Stimulated activated CD8-positive, alpha-beta memory T cell treated with anti-CD3 and anti-CD28 coated beads, Interleukin-7, amount 100 ng/mL, for 4 hours (primary cell): ENCODE data around the gene CCDC54.

ENCODE experiments used
- DNase-seq, 2 donors: peaks; one replicate each; pipeline ENCODE4 v3.0.0-alpha.2; 2020; ENCODE audit warnings: low read depth in 2 of 2

Gene CCDC54

DNA sequence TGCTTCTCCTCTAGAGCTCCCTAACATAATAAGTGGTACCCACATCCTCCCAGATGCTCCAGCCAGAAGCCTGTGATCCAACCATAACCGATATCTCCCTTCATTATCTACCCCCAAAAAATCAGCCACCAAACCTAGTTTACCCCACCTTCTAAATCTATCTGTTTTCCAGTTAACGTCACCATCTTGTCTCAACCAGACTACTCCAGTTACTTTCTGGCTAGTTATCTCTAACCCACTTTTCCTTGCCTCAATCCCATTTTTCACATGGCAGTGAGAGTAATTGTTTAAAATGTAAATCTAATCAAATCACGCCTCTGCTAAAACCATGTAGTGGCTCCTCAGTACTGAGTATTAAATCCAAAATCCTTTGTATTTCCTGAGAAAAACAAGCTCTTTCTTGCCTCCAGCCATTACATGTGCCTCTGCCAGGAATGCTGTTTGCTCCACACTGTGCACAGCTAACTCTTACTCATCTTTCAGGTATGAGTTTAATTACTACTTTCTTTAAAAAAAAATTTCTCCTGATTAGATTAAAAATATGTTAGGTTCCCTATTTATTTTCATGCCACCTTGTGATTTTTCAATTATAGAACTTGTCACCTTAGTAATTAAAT lies 15.4 kb downstream of the CCDC54 start:
- no peak for DNase-seq

DNA sequence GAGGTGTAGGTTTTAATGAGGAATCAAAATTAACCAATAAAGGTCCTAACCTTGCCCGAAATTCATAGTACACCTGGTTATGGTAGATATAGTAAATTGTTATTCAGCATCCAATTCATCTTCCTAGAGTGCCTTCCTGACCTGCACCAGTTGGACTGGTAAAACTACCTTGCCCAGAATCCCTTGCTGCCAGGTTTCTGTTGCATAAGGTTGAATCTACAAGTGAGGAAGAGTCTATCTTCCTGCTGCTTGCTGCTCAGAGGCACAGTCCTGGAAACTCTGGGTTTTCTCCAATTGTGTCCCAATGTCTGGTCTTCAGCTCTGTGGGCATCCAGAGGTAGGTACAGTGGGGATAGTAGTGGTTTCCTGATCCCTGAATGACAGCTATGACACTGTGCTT lies 17.3 kb downstream of the CCDC54 start:
- DNase-seq, result no peak

DNA sequence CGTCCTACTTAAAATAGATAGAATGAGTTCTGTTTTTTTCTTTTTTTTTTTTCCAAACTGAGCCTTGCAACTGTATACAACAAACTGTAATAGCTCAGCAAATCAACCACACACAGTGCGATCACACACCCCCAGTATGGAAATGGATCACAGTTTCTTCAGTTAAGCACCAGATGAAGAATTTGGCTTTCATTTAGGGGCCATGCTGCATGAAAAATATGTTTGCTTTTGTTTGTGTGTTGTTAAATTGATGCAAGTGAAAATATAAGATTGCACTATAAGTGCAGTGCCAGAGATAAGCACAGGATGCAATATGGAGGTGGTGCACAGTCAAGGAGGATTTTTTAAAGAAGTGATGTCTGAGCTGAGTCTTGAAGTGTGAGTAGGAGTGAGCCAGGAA lies 17.8 kb downstream of the CCDC54 start:
- no peak for DNase-seq

DNA sequence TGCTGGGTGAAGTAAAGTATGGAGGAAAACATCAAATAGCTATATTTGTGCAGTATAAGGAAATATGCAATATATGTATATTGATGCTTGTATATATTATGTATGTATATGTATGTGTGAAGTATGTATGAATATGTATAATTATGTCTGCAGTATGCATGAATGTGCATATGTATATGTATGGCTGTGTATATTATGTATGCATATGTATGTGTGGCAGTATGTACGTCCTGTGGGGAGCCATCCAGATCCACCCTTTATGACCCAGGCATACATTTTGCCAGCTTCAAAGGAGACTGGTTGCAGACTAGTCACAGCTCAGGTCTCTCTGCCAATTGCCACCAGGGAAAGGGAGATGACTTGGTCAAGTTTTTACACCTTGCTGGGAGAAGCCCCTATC lies 24.1 kb downstream of the CCDC54 start:
- no peak for DNase-seq

DNA sequence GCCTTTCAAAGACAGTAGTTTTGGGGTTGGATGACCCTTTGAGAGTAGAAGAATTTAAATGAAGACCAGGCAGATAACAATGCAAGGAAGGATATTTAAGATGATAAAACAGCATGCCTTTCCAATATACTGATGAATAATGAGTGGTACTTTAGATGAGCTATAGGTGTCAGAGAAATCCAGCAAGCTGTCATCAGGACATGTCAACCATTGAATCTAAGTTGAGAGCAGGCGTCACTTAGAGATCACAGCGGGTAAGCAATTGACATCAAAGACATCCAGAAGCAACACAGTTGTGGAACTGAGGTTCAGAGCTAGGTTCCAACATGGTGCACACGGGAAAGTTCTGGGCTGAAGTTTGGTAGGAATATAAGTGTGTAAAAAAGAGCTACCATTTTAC lies 25.0 kb downstream of the CCDC54 start:
- DNase-seq, result no peak

DNA sequence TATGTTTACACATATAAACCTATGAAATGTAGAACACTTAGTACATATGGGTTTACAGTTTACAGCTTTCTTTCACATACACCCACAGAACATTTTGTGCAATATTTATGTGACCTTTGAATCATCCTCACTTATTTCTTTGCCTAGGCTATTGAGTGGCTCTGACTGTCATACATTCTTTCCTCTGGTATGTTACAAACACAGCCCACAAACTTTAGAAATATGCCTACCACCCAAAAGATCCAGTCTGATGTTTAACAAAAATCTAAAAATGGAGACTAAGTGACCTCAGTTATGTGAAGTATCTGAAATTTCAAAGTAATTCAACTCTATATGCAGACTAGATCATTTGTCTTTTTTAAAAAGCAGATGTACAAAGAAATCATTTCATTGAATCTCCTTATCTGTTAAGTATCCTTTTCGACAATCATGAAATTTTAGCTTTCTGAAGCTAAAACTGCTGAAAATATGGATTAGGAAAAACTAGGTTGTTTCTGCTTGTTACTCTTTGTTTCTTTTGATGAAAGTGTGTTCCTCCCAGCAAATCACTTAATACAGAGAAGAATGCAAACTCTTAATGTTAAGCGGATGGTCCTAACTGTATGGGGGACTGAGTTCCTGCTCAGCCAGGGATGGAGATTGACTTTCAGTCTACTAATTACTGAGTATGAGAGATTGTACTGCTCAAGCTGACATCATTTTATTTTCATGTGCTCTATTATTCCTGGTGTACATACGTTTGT lies 27.7 kb downstream of the CCDC54 start:
- DNase-seq, result no peak

DNA sequence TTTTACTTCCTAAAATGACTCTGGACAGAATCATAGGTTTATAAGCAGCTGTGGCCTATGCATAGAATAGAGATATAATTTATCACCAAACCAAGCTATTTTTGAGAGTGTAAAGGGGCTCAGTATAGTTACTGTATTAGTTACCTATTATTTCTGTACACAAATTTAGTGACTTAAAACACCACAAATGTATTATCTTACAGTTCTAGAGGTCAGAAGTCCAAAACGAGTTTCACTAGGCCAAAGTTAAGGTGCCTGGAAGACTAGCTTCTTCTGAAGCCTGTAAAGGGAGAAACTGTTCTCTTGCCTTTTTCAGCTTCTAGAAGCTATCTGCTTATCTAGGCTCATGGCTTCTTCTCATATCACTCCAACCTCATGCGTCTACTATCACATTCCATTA lies 30.1 kb downstream of the CCDC54 start:
- no peak for DNase-seq

DNA sequence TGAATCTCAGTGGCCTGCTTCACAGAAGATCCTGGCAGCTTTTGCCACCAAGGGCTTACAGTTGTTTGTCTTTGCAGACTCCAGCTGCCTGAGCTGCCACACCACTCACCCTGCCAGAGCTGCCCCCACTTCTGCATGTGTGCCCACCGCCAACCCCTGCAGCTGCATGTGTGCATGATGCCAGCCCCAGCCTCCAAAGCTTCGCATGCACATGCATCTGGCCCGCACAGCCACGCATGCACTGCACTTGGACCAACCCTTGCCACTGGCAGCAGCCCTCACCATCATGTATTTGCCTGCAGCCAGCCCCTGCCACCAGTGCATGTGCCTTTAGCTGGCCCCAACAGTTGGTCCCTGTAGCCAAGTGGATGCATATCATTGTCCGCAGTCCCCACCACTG lies 31.3 kb downstream of the CCDC54 start:
- DNase-seq, result no peak

DNA sequence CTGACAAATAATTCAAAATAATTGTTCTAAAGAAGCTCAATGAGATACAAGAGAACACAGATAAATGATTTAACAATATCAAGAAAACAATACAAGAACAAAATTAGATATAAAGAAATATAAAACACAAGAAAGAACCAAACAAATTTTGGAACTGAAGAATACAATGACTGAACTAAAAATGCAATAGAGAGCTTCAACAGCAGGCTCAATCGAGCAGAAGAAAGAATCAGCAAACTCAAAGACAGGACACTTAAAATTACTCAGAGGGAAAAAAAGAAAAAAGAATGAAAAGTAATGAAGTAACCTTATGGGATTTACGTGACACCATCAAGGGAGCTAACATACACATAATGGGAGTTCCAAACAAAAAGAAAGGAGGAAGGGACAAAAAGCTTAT lies 32.1 kb downstream of the CCDC54 start:
- DNase-seq, result no peak

DNA sequence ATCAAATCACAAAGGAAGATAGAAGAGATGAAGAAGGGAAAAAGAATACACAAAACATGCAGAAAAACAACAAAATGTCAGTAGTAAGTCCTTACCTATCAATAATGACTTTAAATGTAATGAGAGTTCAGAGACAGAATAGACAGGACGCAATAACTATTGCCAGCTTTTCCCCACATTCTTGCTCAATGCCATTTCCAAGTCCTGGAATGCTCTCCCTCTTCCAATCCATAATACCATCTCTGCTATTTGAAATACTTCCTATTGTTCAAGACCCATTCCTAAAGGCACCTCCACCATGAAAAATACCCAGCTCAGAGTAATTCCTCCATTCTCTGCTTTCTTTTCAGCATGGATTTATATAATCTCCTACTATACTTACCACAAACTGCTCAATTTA lies 33.4 kb downstream of the CCDC54 start:
- no peak for DNase-seq

DNA sequence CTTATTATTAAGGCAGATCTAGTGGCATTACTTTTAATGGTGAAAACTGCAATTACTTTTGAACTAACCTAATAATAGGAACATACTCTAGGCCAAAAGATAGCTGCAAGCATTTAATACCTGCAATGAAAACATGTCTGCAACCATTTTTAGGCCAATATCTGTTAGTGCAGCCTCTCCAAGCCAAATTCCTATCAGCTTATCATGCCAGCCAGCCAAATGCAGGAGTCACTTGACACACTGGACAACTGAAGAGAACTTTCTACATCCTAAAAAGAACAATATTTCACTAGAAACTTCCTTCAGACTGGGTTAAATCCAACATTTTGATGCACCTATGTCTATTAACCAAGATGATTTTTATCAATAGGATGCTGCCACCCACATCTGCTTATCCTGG lies 33.8 kb downstream of the CCDC54 start:
- DNase-seq, result no peak

DNA sequence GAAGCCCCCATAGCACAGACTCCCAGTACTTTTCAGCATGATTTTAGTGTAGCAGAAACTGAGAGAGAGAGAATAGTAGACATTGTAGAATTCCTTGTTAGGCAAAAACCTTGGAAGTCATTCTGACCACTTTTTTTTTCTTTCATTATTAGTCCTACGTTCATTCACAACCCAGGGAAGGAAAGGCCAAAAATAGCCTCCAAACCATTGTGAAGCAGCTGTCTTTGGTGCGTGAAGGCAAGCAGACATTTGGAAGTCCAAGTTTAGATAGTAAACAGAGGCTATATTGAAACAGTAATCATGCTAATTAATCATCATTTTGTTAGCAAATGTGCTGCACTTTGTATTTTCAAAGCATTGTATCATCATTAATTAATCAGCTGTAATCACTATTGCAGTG lies 34.5 kb downstream of the CCDC54 start:
- no peak for DNase-seq

DNA sequence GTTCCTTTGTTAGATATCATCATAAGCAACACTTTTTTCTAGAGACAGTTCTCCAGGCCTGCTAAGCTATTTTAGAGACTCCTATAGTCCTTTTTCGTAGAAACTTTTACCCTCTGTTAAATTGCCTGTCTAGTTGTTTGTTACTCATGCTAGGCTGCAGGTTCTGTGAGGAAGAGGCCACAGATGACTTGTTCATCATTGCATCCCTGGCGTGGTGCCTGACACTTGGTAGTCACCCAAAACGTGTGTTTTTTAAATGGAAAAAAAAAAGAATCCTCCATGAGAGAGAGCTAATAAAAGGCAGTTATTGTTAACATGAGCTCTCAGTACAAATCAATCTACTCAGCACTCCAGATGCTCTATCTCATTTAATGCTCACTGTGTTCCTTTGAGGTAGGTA lies 35.1 kb downstream of the CCDC54 start:
- DNase-seq, result no peak

DNA sequence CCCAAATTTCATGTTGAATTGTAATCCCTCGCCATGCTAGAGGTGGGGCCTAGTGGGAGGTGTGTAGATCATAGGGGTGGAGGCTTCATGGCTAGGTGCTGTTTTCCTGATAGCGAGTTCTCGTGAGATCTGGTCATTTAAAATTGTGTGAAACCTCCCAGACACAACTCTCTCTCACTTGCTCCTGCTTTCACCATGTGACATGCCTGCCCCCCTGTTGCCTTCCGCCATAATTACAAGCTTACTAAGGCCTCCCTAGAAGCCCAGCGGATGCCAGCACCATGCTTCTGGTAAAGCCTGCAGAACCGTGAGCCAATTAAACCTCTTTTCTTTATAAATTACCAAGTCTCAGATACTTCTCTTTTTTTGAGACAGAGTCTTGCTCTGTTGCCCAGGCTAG lies 36.0 kb downstream of the CCDC54 start:
- DNase-seq, result no peak

DNA sequence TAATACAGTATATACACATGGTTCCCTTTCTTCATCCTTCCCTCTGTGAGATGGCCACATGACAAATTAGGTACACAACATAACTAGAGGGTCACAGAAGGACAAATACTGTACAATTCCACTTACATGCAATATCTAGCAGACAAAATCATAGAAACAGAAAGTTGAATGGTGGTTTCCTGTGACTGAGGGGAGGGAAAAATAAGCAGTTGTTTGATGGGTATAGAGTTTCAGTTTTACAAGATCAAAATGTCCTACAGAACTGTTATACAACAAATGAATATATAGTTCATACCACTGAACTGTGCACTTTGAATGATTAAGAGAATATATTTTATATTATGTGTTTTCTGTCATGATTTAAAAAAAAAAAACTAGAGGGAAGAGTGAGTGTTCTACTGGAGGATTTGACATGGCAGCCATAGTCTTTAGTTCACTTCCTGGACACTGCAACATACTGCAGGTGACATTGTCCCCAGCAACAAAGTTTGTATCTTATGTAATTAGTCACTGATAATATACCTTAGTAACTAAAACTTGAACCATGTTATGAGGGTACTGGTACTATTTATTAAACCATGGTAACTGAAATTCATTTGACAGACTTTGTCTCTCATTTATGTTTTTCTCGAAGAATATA lies 37.2 kb downstream of the CCDC54 start:
- no peak for DNase-seq

DNA sequence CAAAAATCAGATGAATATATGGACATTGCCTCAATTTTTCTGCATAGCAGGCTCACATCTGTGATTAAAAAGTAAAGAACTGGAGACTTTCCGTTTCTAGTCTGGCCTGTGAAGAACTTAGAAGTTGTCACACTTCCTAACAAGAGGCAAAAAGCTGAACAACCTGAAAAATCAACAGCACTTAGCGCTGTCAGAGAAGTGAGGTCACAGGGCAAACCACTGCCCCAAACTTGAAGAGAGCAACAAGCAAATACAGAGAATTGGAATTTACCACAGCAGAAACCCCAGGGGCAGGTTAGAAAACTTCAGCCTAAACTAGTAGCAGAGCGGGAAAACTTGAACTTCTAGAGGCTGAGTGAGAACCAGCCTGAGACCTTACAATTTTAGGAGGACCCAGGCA lies 38.9 kb downstream of the CCDC54 start:
- no peak for DNase-seq

DNA sequence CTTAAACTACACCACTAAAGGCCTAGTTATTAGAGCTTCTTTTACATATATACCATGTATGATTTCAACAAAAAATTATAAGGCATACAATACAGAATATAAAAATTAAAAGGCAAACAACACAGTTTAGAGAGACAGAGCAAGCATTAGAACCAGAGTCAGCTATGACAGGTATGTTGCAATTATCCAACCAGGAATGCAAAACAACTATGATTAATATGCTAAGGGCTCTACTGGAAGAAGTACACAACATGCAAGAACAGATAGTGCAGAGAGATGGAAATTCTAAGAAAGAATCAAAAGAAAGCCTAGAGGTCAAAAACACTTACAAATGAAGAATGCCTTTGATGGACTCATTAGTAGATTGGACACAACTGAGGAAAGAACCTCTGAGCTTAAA lies 39.6 kb downstream of the CCDC54 start:
- no peak for DNase-seq

DNA sequence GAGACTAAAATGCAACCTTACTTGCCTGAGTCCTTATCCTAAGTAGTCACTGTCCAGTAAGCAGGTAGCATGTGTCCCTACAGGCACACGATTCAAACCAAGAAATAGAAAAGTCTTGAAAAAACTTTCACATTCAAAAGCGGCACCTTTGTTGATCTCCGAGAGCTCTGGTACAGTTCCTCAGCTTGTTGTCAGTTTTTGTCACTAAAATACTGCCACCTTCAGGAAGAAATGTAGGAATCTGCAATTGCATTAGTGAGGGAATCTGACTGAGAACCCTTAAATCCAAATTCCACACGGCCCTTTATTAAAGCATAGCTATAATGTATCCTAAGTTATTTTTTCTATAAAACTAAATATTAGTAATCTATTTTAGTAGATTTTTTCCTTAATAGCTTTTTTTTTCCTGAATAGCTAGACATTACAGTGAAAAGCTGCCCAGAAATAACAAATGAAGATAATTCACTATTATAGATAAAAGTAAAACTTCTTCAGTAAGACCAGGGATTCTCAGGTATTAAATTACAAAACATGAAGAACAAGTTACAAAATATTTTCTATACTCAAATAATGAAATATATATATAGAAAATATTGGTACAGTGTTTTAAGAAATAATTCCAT lies 44.0 kb downstream of the CCDC54 start:
- no peak for DNase-seq

DNA sequence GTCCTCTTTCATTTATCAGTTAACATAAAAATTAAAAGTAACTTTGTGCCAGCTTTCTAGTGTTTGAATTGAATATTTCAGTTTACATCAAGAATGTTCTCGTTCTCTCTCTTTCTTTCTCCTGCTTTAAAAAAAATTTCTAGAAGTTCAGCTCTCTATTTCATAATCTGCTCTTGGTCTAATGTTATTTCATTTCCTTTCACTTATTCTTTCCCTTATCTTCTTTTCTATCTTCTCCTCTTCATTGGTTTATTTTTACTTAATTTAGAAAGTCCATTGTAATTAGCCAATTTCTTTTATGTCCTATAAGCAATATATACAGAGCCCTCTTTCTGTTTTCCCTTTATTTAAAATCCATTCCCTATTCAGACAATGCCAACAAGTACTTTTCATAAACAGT lies 44.6 kb downstream of the CCDC54 start:
- DNase-seq, result no peak

DNA sequence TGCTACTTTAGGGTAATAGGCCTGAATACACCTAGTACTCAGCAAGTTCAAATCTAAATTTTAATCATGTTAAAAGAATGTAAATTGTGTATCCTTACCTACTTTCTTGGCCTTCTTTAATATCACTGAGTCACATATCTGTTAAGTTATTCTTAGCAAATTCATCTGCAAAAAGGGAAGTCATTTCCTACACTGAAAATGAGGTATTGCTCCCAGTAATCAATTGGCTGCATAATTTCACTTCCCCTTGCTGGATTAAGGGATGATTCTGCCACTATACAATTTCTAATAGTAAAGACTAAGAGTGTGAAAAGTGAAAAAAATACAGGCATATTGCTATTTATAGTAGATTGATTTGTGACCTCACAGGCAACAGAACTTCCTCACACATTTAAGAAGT lies 47.8 kb downstream of the CCDC54 start:
- no peak for DNase-seq

DNA sequence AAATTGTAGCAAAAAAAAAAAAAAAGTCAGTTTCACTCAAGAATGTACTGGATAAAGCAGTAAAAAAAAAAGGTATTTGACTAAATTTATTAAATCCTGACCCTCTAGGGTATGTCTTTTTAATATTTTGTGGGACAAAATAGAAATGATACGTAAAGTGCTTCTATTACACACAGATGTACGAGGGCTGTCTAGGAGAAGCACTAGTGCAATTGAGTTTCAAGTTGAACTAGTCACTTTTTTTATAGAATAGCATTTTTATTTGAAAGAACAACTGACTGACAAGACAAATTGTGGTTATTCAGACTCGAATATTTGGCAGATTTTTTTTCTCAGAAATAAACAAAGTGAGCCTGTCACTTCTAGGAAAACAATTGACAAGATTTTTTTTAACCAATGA lies 49.0 kb downstream of the CCDC54 start:
- DNase-seq, result no peak
